WERI-Rb-1 (cell line): ENCODE results near the gene KLHL42.

Source experiments
- DNase-seq: peaks from one replicate; pipeline ENCODE4 v3.0.0-alpha.2; 2020
- H3K27ac ChIP-seq: fragments of 250-450 bp; sonication (Bioruptor Pico); 2 replicates; pipeline ENCODE4 v1.5.1; 2020; ENCODE audit warnings: mild to moderate bottlenecking, moderate library complexity
- H3K27me3 ChIP-seq: fragments of 250-450 bp; sonication (Bioruptor Pico); 2 replicates; pipeline ENCODE4 v1.5.1; 2021; ENCODE audit warnings: mild to moderate bottlenecking, low read depth, moderate library complexity; ENCODE audit not compliant: insufficient read depth, severe bottlenecking
- H3K36me3 ChIP-seq: fragments of 250-450 bp; sonication (Bioruptor Pico); 2 replicates; pipeline ENCODE4 v1.5.1; 2020; ENCODE audit warnings: mild to moderate bottlenecking, moderate library complexity
- H3K4me3 ChIP-seq: 2 replicates; pipeline ENCODE4 v1.5.1; 2011; ENCODE audit warnings: low read depth, mild to moderate bottlenecking, control low read depth, low read length
- H3K9me3 ChIP-seq: fragments of 250-450 bp; sonication (Bioruptor Pico); 2 replicates; pipeline ENCODE4 v1.5.1; 2021; ENCODE audit warnings: mild to moderate bottlenecking, moderate library complexity; ENCODE audit not compliant: severe bottlenecking
- CTCF ChIP-seq: IDR thresholded peaks from 2 replicates; pipeline ENCODE4 v1.5.1; 2011; ENCODE audit warnings: low read depth, mild to moderate bottlenecking, control low read depth, inconsistent platforms, low read length

The KLHL42 gene

GRCh38 chr12:27822076-27822712, 42.2 kb downstream of the KLHL42 start:
- no peak for TF ChIP-seq CTCF
- DNase-seq: no peak
- no peaks in the 10 kb centered on the region for H3K36me3 ChIP-seq
- no peaks in the 10 kb centered on the region for H3K9me3 ChIP-seq
- no peak overlapping the region for H3K4me3 ChIP-seq
- H3K27me3 ChIP-seq: no peaks in the 10 kb centered on the region
- H3K27ac ChIP-seq: no peak overlapping the region

GRCh38 chr12:27823038-27823437, 43.0 kb downstream of the KLHL42 start:
- H3K27me3 ChIP-seq: no peaks in the 10 kb centered on the region
- no peak overlapping the region for H3K27ac ChIP-seq
- H3K9me3 ChIP-seq: no peaks in the 10 kb centered on the region
- no peak for TF ChIP-seq CTCF
- no peak for DNase-seq
- no peak overlapping the region for H3K4me3 ChIP-seq
- no peaks in the 10 kb centered on the region for H3K36me3 ChIP-seq

GRCh38 chr12:27824126-27824842, 44.3 kb downstream of the KLHL42 start:
- Histone ChIP-seq H3K27me3 (no peaks in the 10 kb centered on the region), H3K36me3 (no peaks in the 10 kb centered on the region), H3K9me3 (no peaks in the 10 kb centered on the region), H3K27ac (no peak overlapping the region), H3K4me3 (no peak overlapping the region)
- TF ChIP-seq CTCF: no peak
- no peak for DNase-seq

GRCh38 chr12:27826076-27826475, 46.0 kb downstream of the KLHL42 start:
- Histone ChIP-seq H3K9me3 (no peaks in the 10 kb centered on the region), H3K4me3 (no peak overlapping the region), H3K27me3 (no peaks in the 10 kb centered on the region), H3K27ac (no peak overlapping the region), H3K36me3 (no peaks in the 10 kb centered on the region)
- DNase-seq: no peak
- TF ChIP-seq CTCF: no peak

- no peak overlapping the region for H3K27ac ChIP-seq
- no peak overlapping the region for H3K4me3 ChIP-seq
- no peaks in the 10 kb centered on the region for H3K9me3 ChIP-seq
- no peaks in the 10 kb centered on the region for H3K27me3 ChIP-seq
- TF ChIP-seq CTCF: no peak
- no peak for DNase-seq
- H3K36me3 ChIP-seq: no peaks in the 10 kb centered on the region
Observed at GRCh38 chr12:27828196-27828595, 48.2 kb downstream of the KLHL42 start.
